CD14-positive monocyte (primary cell): ENCODE data around the gene SCN5A. TPM values are rescaled to one million over a fixed set of nuclear protein-coding genes. Genes with fewer than 3 reads are reported as not detected.

Source experiments
- DNase-seq, 3 donors: peaks; one replicate each; pipeline ENCODE4 v3.0.0-alpha.2; 2011 to 2022
- H2AFZ ChIP-seq: 2 replicates; pipeline ENCODE4 v1.6.0; 2012; ENCODE audit warnings: mild to moderate bottlenecking, low read depth, low read length, inconsistent platforms; ENCODE audit not compliant: insufficient read depth, poor library complexity, severe bottlenecking
- H3K27ac ChIP-seq, 2 donors: 1 replicate in 1 of 2; 2 replicates in 1 of 2; pipeline ENCODE4 v1.5.1; 2012 to 2013; ENCODE audit warnings: low read length in 2 of 2, control low read depth in 1 of 2, inconsistent platforms in 1 of 2, low read depth in 1 of 2, mild to moderate bottlenecking in 1 of 2
- H3K27me3 ChIP-seq, 2 donors: one replicate each; pipeline versions ENCODE4 v1.6.0 to v1.6.1; 2011 to 2013; ENCODE audit warnings: low read length in 2 of 2; ENCODE audit not compliant: control insufficient read depth in 2 of 2, insufficient read depth in 2 of 2
- H3K36me3 ChIP-seq, 2 donors: replicated peaks in 1 of 2; 1 replicate in 1 of 2; 2 replicates in 1 of 2; pipeline versions ENCODE4 v1.5.1 to v1.6.1; 2012 to 2013; ENCODE audit warnings: low read length in 2 of 2, control low read depth in 1 of 2, inconsistent platforms in 1 of 2, mild to moderate bottlenecking in 1 of 2; ENCODE audit not compliant: insufficient read depth in 2 of 2, control insufficient read depth in 1 of 2
- H3K4me1 ChIP-seq, 2 donors: 1 replicate in 1 of 2; 2 replicates in 1 of 2; pipeline versions ENCODE4 v1.5.1 to v1.6.1; 2012 to 2013; ENCODE audit warnings: low read length in 2 of 2, control low read depth in 1 of 2, inconsistent platforms in 1 of 2, mild to moderate bottlenecking in 1 of 2, moderate library complexity in 1 of 2; ENCODE audit not compliant: insufficient read depth in 2 of 2, control insufficient read depth in 1 of 2
- H3K4me2 ChIP-seq: replicated peaks from 2 replicates; pipeline ENCODE3; 2012; ENCODE audit warnings: low read length, moderate library complexity, mild to moderate bottlenecking; ENCODE audit not compliant: poor library complexity, severe bottlenecking; ENCODE audit errors: extremely low read depth
- H3K4me3 ChIP-seq, 3 experiments: fragments of 200-600 bp in 1 of 3; sonication (generic) in 1 of 3; replicated peaks in 1 of 3; 1 replicate in 2 of 3; 2 replicates in 1 of 3; pipeline ENCODE4 v1.5.1; 2011 to 2013; ENCODE audit warnings: low read length in 3 of 3, mild to moderate bottlenecking in 3 of 3, control low read depth in 2 of 3, low read depth in 2 of 3, inconsistent platforms in 1 of 3, moderate library complexity in 1 of 3
- H3K79me2 ChIP-seq: 2 replicates; pipeline ENCODE4 v1.6.0; 2012; ENCODE audit warnings: mild to moderate bottlenecking, control low read depth, inconsistent platforms, low read length, moderate library complexity; ENCODE audit not compliant: insufficient read depth
- H3K9ac ChIP-seq: 2 replicates; pipeline ENCODE4 v1.6.0; 2017; ENCODE audit warnings: low read length, mild to moderate bottlenecking; ENCODE audit not compliant: insufficient read depth, poor library complexity, severe bottlenecking
- H3K9me3 ChIP-seq, 2 donors: replicated peaks in 1 of 2; 1 replicate in 1 of 2; 2 replicates in 1 of 2; pipeline versions ENCODE4 v1.5.1 to v1.6.1; 2012 to 2013; ENCODE audit warnings: low read length in 2 of 2, control low read depth in 1 of 2; ENCODE audit not compliant: control insufficient read depth in 1 of 2, insufficient read depth in 1 of 2
- H4K20me1 ChIP-seq: 2 replicates; pipeline ENCODE4 v1.6.0; 2012; ENCODE audit warnings: mild to moderate bottlenecking, low read length, control low read depth, moderate library complexity; ENCODE audit not compliant: insufficient read depth
- H3K27ac Mint-ChIP-seq, 7 donors: one replicate each; pipeline ENCODE4 v1.8.0; 2020; ENCODE audit warnings: mild to moderate bottlenecking in 7 of 7, mixed read lengths in 7 of 7, moderate library complexity in 6 of 7, inconsistent platforms in 2 of 7
- H3K27me3 Mint-ChIP-seq, 3 donors: one replicate each; pipeline ENCODE4 v1.8.0; 2021 to 2022; ENCODE audit warnings: low read depth in 3 of 3, mild to moderate bottlenecking in 3 of 3, mixed read lengths in 3 of 3, moderate library complexity in 3 of 3, inconsistent platforms in 1 of 3
- H3K36me3 Mint-ChIP-seq, 2 donors: one replicate each; pipeline ENCODE4 v1.8.0; 2020; ENCODE audit warnings: mixed read lengths in 2 of 2, inconsistent platforms in 1 of 2, mild to moderate bottlenecking in 1 of 2
- H3K4me1 Mint-ChIP-seq: one replicate; pipeline ENCODE4 v1.8.0; 2020; ENCODE audit warnings: mild to moderate bottlenecking, mixed read lengths
- H3K4me3 Mint-ChIP-seq, 2 donors: one replicate each; pipeline ENCODE4 v1.8.0; 2020; ENCODE audit warnings: mild to moderate bottlenecking in 2 of 2, mixed read lengths in 2 of 2, moderate library complexity in 1 of 2
- H3K9me3 Mint-ChIP-seq, 7 donors: one replicate each; pipeline ENCODE4 v1.8.0; 2020 to 2022; ENCODE audit warnings: mixed read lengths in 7 of 7, mild to moderate bottlenecking in 6 of 7, moderate library complexity in 6 of 7, inconsistent platforms in 2 of 7
- CTCF ChIP-seq: fragments of 200-600 bp; IDR thresholded peaks from one replicate; pipeline ENCODE4 v1.8.0; 2022; ENCODE audit warnings: antibody characterized with exemption, mild to moderate bottlenecking
- WGBS: methylation state at CpG from one replicate; pipeline ENCODE4 v1.1.5; 2013; ENCODE audit warnings: missing lambda C conversion rate; ENCODE audit not compliant: insufficient coverage; 5-methylcytosine and 5-hydroxymethylcytosine counted together
- intact Hi-C, 2 donors: fragments of 100-400 bp; cut with micrococcal nuclease; formaldehyde crosslinking; loops; one replicate each; pipeline versions ENCODE4 v1.15.0 to v1.15.1; 2023
- polyA plus RNA-seq, 3 donors: library from polyadenylated mRNA; depleted of rRNA in 1 of 3; unstranded in 2 of 3; stranded (reverse) in 1 of 3; fragments of 300-500 nt in 2 of 3; fragments of >200 nt in 1 of 3; fragmentation: Illumina TruSeq in 2 of 3; gene quantifications; 1 replicate in 2 of 3; 2 replicates in 1 of 3; pipeline ENCODE4 v1.2.3, GENCODE V29; 2012 to 2021

SCN5A gene
- polyA plus RNA-seq, 3 donors, result not detected

DNA sequence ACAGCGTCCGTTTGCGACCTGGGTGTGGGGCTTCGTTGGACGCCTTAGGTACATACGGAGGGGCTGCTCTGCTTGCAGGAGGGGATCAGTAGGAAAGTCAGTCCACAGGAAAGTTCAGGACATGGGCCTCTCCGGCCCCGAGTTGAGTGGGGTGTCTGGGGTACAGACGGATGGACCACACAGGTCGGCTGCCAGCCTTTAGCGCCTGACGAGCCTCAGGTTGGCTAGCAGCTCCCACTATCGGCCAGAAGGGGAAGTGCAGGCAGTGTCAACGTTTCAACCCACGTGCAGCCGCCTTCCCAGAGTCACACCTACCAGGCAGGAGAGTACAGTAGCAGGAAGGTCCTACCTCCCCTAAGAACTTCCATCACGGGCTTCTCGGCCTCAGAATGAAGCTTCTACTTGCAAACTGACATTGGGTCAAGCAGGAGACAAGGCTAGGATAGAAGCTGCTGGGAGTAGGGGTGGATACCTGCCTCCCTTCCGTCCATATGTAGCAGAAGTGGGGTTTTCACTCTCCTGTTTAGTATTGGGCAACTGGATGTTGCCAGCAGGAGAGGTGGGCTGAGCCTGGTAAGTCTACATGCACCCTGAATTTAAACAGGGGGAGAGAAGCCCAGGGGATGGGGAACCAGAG is 1.8 kb upstream of the SCN5A start:
- Mint-ChIP-seq H3K27me3 (peaks cover 9 to 18% (median 13%) of the 10 kb centered on the region in 3 donors), H3K4me3 (no peak overlapping the region)
- WGBS, result 7% methylated on average over 16 of the region's 19 CpGs

More for the DNA sequence above, 1.8 kb upstream of the SCN5A start:
- Histone ChIP-seq H3K27ac (no peak overlapping the region), H3K9ac (no peak overlapping the region), H3K4me3 (no peak overlapping the region), H4K20me1 (no peaks in the 10 kb centered on the region), H3K27me3 (peaks cover 19 to 48% of the 10 kb centered on the region in 2 donors), H3K36me3 (no peaks in the 10 kb centered on the region), H3K79me2 (no peaks in the 10 kb centered on the region), H3K4me2 (no peak overlapping the region), H3K4me1 (peaks cover 9 to 11% of the 10 kb centered on the region in 2 donors), H3K9me3 (peaks cover 0 to 14% of the 10 kb centered on the region in 2 donors), H2AFZ (no peak overlapping the region)
- TF ChIP-seq CTCF, result peak; percentile 99
- H3K36me3 Mint-ChIP-seq, result peaks cover 0 to 2% of the 10 kb centered on the region in 2 donors
- intact Hi-C loops, result no loop called here
- H3K9me3 Mint-ChIP-seq, result peaks cover 0 to 6% (median 2%) of the 10 kb centered on the region in 7 donors
- H3K27ac Mint-ChIP-seq, result no peak overlapping the region
- DNase-seq, result peak; percentile 27 to 53 (median 52)
- peaks cover 8% of the 10 kb centered on the region for H3K4me1 Mint-ChIP-seq
